ENCODE data around the gene RPS18. TPM values are rescaled to one million over a fixed set of nuclear protein-coding genes. Genes with fewer than 3 reads are reported as not detected.
"Not testable (repeated sequence)": the region's sequence is repeated elsewhere in the genome, so short reads cannot be mapped to it uniquely, and the experiment has no call there.

RPS18 gene
- total and polyA plus RNA-seq, 2 donors (not counting 1 experiment from before 2014, with no cell fraction given), result 4,034 to 4,995 TPM

DNA sequence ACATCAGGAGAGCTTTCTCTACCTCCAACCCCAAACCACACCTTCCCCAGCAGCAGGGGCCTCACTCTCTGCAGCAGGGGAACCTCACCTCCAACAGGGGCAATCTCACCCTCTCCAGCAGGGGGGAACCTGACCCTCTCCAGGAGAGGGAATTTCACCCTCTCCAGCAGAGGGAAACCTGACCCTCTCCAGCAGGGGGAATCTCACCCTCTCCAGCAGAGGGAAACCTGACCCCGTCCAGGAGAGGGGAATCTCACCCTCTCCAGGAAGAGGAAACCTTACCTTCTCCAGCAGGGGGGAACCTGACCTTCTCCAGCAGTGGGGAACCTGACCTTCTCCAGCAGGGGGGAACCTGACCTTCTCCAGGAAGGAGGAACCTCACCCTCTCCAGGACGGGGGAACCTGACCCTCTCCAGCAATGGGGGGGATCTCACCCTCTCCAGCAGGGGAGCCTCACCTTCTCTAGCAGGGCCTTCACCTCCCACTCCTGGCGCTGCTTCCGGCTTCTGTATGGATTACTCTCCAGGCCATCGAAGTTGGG, 8.2 kb downstream of the RPS18 start:
- H3K79me2 ChIP-seq (ENCODE audit: control insufficient read depth, insufficient read depth, low read length), result peaks cover 9% of the 10 kb centered on the region
- peaks cover 29% of the 10 kb centered on the region for H3K36me3 ChIP-seq (ENCODE audit: control insufficient read depth, insufficient read depth, low read length)
- no peak overlapping the region for H2AFZ ChIP-seq (ENCODE audit: low read length)
- DNase-seq (ENCODE audit: low read depth in 2 of 2), result peak; percentile 42 to 45
- no peak overlapping the region for H3K4me3 ChIP-seq (replicated peaks in 1 of 4; ENCODE audit: control extremely low read depth in 1 of 4, insufficient read depth in 1 of 4, low read depth in 3 of 4, low read length in 4 of 4)
- H3K9me3 ChIP-seq (ENCODE audit: control insufficient read depth, insufficient read depth, low read depth, low read length), result no peaks in the 10 kb centered on the region
- no peak overlapping the region for H3K9ac ChIP-seq (ENCODE audit: insufficient read depth, low read length)
- H4K20me1 ChIP-seq (ENCODE audit: control insufficient read depth, extremely low read depth, insufficient read depth, low read length), result no peaks in the 10 kb centered on the region
- no peak overlapping the region for H3K4me2 ChIP-seq (ENCODE audit: extremely low read depth, insufficient read depth, low read length)
- no peaks in the 10 kb centered on the region for H3K27me3 ChIP-seq (ENCODE audit: control insufficient read depth, insufficient read depth, low read length)
- TF ChIP-seq EZH2 (IDR thresholded peaks at IDR 0.05; ENCODE audit: low read length, missing control alignments) (no peak), CTCF (conservative IDR thresholded peaks at IDR 0.05 in 1 of 2, IDR thresholded peaks at IDR 0.05 in 1 of 2; ENCODE audit: low read depth in 1 of 2, low read length in 2 of 2) (peak; percentile 36 to 49)
- H3K27ac ChIP-seq (ENCODE audit: insufficient read depth, low read length), result no peak overlapping the region
- H3K4me1 ChIP-seq (ENCODE audit: control insufficient read depth, extremely low read depth, insufficient read depth, low read length), result peaks cover 11% of the 10 kb centered on the region

DNA sequence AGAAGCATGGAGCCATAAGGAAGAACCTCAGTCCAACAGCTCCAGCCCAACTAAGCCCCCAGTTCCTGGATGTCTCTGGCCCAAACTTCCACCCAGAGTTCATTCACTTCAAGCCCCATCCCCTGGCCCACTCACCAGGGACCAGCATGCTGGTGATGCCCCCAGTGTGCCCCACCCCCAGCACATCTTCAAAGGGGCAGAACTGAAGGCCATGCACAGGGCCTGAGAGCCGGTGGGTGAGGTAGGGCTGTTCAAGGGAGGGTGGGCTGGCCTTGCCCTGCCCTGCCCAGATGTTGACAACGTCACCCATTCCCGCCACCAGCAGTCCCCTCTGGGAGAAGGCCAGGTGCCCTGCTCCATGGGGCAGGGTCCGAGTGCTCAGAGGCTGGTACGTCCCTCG, 8.7 kb downstream of the RPS18 start:
- TF ChIP-seq CTCF (conservative IDR thresholded peaks at IDR 0.05 in 1 of 2, IDR thresholded peaks at IDR 0.05 in 1 of 2; ENCODE audit: low read depth in 1 of 2, low read length in 2 of 2) (no peak), EZH2 (IDR thresholded peaks at IDR 0.05; ENCODE audit: low read length, missing control alignments) (no peak)
- Histone ChIP-seq H3K4me3 (replicated peaks in 1 of 4; ENCODE audit: control extremely low read depth in 1 of 4, insufficient read depth in 1 of 4, low read depth in 3 of 4, low read length in 4 of 4) (no peak overlapping the region), H3K79me2 (ENCODE audit: control insufficient read depth, insufficient read depth, low read length) (peaks cover 4% of the 10 kb centered on the region), H2AFZ (ENCODE audit: low read length) (no peak overlapping the region), H4K20me1 (ENCODE audit: control insufficient read depth, extremely low read depth, insufficient read depth, low read length) (no peaks in the 10 kb centered on the region), H3K27me3 (ENCODE audit: control insufficient read depth, insufficient read depth, low read length) (no peaks in the 10 kb centered on the region), H3K9ac (ENCODE audit: insufficient read depth, low read length) (no peak overlapping the region), H3K27ac (ENCODE audit: insufficient read depth, low read length) (no peak overlapping the region), H3K9me3 (ENCODE audit: control insufficient read depth, insufficient read depth, low read depth, low read length) (no peaks in the 10 kb centered on the region), H3K4me2 (ENCODE audit: extremely low read depth, insufficient read depth, low read length) (no peak overlapping the region), H3K4me1 (ENCODE audit: control insufficient read depth, extremely low read depth, insufficient read depth, low read length) (peaks cover 9% of the 10 kb centered on the region), H3K36me3 (ENCODE audit: control insufficient read depth, insufficient read depth, low read length) (peaks cover 31% of the 10 kb centered on the region)
- DNase-seq (ENCODE audit: low read depth in 2 of 2), result no peak

DNA sequence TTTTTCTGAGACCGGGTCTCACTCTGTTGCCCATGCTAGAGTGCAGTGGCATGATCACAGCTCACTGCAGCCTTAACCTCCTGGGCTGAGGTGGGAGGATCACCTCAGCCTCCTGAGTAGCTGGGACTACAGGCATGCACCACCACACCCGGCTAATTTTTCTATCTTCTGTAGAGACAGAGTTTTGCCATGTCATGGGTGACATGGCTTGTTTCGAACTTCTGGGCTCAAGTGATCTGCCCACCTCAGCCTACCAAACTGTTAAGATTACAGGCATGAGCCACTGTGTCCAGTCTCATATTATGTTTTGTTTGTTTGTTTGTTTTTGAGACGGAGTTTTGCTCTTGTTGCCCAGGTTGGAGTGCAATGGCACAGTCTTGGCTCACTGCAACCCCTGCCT, 13.3 kb downstream of the RPS18 start:
- H3K9ac ChIP-seq (ENCODE audit: insufficient read depth, low read length); H3K27ac ChIP-seq (ENCODE audit: insufficient read depth, low read length); H3K4me2 ChIP-seq (ENCODE audit: extremely low read depth, insufficient read depth, low read length); H3K27me3 ChIP-seq (ENCODE audit: control insufficient read depth, insufficient read depth, low read length); H2AFZ ChIP-seq (ENCODE audit: low read length); H3K4me1 ChIP-seq (ENCODE audit: control insufficient read depth, extremely low read depth, insufficient read depth, low read length); H3K9me3 ChIP-seq (ENCODE audit: control insufficient read depth, insufficient read depth, low read depth, low read length); H3K4me3 ChIP-seq (replicated peaks in 1 of 4; ENCODE audit: control extremely low read depth in 1 of 4, insufficient read depth in 1 of 4, low read depth in 3 of 4, low read length in 4 of 4); DNase-seq (ENCODE audit: low read depth in 2 of 2); H4K20me1 ChIP-seq (ENCODE audit: control insufficient read depth, extremely low read depth, insufficient read depth, low read length): not testable (repeated sequence)
- Histone ChIP-seq H3K36me3 (ENCODE audit: control insufficient read depth, insufficient read depth, low read length) (peaks cover 24% of the 10 kb centered on the region), H3K79me2 (ENCODE audit: control insufficient read depth, insufficient read depth, low read length) (peaks cover 27% of the 10 kb centered on the region)

Data from fibroblast of lung (primary cell).